ENCODE data around the gene SPRTN.
"Not testable (repeated sequence)": the region's sequence is repeated elsewhere in the genome, so short reads cannot be mapped to it uniquely, and the experiment has no call there.

The SPRTN gene

DNA sequence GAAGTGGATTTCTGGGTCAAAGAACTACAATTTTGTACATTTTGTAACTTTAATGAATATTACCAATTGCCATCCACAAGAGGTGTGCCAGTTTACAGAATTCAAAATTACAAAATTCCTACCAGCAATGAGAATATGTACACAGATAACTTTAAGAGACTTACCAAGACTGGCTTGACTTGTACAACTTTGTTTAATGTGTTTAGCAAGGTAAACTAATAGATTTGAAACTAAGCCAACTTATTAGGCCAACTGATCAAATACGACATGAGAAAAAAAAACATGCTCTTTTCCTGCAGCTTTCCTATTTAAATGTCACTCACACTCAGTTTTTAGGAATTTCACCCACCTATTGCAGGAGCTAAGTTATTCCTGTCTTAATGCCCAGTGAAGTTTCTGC is 11.8 kb upstream of the SPRTN start:
- DNase-seq (ENCODE audit: insufficient read length, low spot score) (no peak), FAIRE-seq (no peak)
- TF ChIP-seq POLR2A (IDR thresholded peaks at IDR 0.05; ENCODE audit: low read depth, low read length) = no peak

DNA sequence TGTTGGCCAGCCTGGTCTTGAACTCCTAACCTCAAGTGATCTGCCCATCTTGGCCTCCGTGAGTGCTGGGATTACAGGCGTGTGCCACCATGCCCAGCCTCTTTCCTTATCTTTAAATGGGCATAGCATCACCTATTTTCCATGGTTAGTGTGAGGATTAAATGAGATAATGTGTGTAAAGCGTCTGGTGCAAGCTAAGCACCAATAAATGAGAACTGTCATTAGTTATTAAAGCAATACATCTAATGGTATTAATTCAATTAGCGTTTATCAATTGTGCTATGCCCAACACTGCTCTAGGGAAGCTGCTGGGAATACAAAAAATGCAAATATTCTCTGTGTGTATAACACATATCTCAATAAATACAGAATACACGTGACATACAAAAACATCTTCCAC is 10.5 kb upstream of the SPRTN start:
- no peak for FAIRE-seq
- no peak for DNase-seq (ENCODE audit: insufficient read length, low spot score)
- no peak for TF ChIP-seq POLR2A (IDR thresholded peaks at IDR 0.05; ENCODE audit: low read depth, low read length)

DNA sequence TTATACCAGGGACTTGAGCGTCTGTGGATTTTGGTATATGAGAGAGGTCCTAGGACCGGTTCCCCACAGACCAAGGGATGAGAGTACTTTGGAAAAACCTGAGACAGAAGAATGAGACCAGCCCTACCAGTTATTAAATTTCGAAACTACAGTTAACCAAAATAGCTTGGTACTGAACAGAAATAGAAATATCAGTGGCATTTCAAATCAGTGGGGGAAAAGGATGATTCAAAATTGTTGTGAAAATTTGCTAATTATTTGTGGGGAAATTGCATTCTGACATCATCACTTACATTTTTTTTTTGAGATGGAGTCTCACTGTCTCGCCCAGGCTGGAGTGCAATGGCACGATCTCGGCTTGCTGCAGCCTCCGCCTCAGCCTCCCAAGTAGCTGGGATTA is 8.6 kb upstream of the SPRTN start:
- FAIRE-seq (no peak), DNase-seq (ENCODE audit: insufficient read length, low spot score) (no peak)
- no peak for TF ChIP-seq POLR2A (IDR thresholded peaks at IDR 0.05; ENCODE audit: low read depth, low read length)

DNA sequence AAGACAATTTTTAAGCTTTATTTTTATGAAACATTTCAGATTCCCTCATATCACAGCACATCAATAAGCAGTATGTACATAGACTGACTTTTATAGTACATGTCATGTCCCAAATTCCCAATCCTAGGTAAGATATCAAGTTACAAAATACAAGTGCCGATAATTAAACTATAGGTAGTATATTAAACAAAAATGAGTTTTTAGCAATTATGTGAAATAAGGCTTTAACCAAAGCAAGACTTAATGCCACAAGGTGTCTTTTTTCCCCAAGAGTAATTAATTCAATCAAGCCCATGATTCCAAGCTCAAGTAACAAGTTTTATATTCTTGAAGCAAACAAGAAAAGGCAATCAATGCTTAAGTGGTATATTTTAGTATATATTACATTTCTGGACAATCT is 5.3 kb upstream of the SPRTN start:
- FAIRE-seq (no peak), DNase-seq (ENCODE audit: insufficient read length, low spot score) (no peak)
- TF ChIP-seq POLR2A (IDR thresholded peaks at IDR 0.05; ENCODE audit: low read depth, low read length) = no peak

DNA sequence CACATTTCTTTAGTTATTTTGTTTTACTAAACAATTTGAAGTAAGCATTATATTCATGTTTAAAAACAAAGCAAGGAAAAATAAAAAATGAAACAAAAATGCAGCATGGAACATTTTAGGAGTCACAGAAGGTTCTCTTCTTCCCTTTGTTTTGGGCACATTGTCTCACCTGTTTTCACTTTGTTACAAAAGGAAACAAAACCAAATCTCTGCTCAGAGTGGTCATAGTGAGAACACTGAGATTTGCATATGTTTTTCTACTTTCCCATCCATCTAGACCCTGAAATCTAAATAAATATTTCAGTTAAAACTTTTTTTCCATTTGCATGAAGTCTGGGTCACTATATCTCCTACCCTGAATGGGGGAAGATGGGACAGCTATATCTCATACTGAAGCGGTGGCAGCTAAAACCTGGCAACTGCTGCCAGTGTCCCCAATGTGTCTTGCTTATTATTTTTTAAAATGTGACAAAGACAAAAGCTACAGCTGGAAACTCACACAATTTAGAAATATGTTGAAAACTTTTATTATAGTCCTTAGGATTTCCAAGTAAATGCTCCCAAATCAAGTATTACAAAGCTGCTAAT is 3.9 kb upstream of the SPRTN start:
- DNase-seq (ENCODE audit: insufficient read length, low spot score) = no peak
- no peak for TF ChIP-seq POLR2A (IDR thresholded peaks at IDR 0.05; ENCODE audit: low read depth, low read length)
- no peak for FAIRE-seq

DNA sequence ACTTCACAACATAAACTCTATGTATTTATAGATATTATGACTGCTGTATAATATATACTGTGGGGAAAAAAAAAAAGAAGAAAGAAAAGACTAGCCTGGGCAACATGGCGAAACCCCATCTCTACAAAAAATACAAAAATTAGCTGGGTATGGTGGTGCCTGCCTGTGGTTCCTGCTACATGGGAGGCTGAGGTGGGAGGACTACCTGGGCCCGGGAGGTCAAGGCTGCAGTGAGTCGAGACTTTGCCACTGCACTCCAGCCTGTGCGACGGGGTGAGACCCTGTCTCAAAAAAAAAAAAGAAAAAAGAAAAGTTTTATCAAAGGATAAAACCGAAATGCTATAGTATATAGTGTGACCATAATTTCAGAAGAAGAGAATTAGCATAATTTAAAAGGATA is 3.1 kb upstream of the SPRTN start:
- FAIRE-seq = no peak
- no peak for DNase-seq (ENCODE audit: insufficient read length, low spot score)
- TF ChIP-seq POLR2A (IDR thresholded peaks at IDR 0.05; ENCODE audit: low read depth, low read length) = no peak

DNA sequence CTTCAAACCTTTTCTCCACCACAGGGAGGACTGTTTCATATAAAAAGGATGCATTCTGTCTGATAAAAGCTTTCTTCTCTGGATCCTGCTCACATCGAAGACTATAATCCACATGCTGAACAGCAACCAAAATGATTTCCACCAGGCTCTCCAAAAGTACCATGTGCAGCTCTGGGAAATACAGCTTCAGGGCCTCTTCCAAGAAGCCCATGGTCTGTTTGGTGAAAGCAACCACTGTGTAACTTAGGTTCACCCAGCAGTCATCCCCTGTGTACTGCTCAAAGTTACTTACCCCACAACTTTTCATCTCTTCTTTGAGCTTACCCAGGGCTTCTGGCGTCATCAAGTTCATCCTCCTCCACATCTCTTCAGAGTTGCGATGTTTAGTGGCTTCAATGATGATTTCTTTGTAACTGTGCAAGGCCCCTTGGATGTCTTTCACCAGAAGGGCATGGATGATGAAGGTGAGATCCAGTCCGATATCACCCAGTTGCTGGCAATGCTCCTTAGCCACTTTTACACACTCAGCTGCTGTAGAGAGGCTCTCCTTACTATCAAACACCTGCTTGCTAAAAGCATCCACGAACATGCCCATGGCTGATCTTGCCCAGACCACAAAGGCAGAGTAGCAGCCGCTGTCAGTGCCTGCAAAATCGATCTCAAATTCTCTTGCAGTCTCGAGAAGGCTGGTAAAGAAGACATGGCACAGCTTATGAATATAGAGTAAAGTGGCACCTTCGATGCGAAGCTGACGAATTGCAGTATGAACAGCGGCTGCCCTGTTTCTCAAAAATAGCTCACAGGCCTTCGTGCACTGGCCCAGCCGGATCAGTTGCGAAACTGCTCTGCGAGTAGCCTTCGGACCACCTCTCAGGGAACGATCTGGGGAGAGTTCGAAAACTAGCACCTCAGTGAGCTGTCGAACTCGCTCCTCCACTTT is 2.2 kb upstream of the SPRTN start:
- no peak for FAIRE-seq
- DNase-seq (ENCODE audit: insufficient read length, low spot score) = no peak
- TF ChIP-seq POLR2A (IDR thresholded peaks at IDR 0.05; ENCODE audit: low read depth, low read length) = no peak

DNA sequence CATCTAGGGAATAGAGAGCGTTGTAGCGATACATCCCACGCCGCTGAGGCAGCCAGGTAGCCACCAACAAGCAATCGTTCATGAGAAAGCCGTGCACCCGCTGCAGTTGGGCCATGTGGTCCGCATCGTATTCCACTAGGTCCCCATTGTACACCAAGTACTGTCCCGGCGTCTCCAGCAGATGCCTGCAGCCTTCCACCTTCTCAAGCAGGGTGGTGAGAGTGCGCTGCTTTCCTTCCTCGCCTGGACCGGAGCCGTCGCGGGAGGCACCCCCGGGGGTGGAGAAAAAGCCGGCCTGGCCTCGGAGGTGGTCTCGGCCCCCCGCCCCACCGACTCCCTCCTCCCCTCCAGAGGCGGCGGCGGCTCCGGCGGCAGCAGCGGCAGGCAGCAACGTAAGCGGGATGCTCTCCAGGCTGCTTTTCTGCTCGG is 1.0 kb upstream of the SPRTN start:
- DNase-seq (ENCODE audit: insufficient read length, low spot score) (no peak), FAIRE-seq (no peak)
- no peak for TF ChIP-seq POLR2A (IDR thresholded peaks at IDR 0.05; ENCODE audit: low read depth, low read length)

DNA sequence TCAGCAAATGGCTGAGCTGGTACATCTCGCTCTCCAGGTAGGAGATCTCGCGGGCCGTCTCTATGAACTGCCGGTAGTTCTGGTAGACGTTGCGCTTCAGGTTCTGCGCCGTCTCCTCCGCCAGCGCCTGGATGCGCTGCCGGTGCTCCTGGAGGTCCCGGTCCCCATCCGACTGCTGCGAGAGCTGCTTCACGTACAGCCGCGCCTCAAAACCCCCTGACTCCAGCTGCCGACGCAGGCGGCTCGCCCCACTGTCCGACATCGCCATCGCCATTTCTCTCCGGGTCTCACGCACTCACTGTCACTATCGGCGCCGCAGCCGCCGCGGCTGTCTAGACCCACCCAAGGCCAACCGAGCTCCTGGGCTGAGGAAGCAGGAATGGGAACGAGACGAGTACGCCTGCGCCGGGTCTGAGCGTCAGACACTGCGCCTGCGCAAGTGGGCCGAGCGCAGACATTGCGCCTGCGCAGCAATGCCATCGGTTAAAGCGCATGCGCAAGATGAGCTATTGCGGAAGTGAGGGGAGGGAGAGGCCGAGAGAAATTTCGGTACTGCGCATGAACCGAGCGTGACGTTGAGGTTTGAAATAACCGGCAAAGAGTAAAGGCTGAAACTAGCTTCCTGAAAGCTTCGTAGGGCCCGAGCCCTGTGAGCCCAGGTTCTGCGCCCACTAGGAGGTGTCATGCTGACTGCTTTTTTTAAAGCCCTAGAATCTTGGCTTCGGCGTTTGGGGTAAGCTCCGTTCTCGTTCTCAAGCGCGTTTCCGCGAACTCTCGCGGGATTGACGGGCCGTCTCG is 422 bp upstream of the SPRTN start, which contains the start of gene EXOC8:
Gene EXOC8, minus strand, starts transcription at position 381 of the 798 bp plus-strand sequence. Its CDS starts 107 bp downstream, at position 274.
- TF ChIP-seq POLR2A (IDR thresholded peaks at IDR 0.05; ENCODE audit: low read depth, low read length) = peak; percentile 98
- FAIRE-seq = peak; percentile 55
- peak; percentile 92 for DNase-seq (ENCODE audit: insufficient read length, low spot score)

DNA sequence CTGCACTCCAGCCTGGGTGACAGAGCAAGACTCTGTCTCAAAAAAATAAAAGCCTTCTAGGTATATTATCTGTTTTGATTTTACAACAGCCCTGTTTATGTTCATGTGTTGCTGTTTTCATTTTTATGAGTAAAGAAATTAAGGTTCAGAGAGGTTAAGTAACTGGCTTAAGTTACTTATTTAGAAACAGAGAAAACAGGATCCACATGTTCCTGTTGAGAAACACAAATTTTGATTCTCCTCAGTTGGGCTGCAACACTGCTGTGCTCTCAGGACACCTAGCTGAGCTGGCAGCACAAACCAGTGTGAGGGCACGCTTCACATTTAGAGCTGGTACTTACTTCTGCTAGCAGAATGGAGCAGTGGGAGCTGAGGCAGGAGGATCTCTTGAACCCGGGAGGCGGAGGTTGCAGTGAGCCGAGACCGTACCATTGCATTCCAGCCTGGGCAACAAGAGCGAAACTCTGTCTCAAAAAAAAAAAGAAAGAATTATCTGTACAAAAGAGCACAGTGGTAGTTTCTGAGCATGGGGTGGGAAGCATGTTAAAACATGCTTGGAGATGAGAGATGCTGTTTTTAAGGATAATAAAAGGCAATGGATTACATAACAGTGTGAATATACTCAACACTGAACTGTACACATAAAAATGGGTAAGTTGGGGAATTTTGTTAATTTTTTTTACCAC is 2.4 kb downstream of the SPRTN start:
- TF ChIP-seq POLR2A (IDR thresholded peaks at IDR 0.05; ENCODE audit: low read depth, low read length) = no peak
- FAIRE-seq = no peak
- DNase-seq (ENCODE audit: insufficient read length, low spot score) = no peak

DNA sequence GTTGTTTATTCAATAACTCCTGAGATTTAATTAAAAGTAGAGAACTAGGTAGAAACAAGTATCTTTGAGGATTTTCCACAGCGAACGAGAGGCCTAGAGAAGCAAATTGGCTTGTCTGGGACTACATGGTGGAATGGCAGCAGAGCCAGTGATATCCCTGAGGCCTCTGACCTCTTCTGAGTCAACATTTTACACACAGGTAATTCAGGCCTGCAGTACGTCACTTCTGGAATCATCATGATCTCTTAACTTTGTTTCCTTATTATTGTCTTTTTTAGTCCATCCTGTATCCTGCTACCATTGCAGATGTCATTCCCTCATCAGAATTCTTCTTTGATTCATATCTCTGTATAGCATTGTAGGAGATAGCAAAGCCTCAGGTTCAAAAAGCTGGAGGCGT is 9.9 kb downstream of the SPRTN start:
- no peak for TF ChIP-seq POLR2A (IDR thresholded peaks at IDR 0.05; ENCODE audit: low read depth, low read length)
- no peak for DNase-seq (ENCODE audit: insufficient read length, low spot score)
- no peak for FAIRE-seq

DNA sequence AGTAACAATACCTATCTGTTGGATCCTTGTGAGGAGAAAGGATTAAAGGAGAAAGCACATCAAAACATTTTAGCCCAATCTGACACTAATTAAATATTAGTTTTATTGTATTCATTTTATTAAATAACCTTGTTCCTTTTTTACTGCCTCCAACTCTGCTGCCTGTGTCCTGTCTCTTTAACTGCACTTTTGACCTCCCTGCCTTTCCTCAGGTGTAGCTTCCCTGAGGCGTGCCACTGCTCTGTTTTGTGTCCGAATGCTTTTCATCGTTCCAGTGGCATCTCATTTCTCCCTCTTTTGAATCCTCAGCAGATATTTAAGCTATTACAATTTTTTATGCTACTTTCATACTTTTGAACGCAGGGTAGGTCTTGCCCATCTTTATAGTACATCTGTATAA is 10.3 kb downstream of the SPRTN start:
- no peak for DNase-seq (ENCODE audit: insufficient read length, low spot score)
- no peak for TF ChIP-seq POLR2A (IDR thresholded peaks at IDR 0.05; ENCODE audit: low read depth, low read length)
- no peak for FAIRE-seq

DNA sequence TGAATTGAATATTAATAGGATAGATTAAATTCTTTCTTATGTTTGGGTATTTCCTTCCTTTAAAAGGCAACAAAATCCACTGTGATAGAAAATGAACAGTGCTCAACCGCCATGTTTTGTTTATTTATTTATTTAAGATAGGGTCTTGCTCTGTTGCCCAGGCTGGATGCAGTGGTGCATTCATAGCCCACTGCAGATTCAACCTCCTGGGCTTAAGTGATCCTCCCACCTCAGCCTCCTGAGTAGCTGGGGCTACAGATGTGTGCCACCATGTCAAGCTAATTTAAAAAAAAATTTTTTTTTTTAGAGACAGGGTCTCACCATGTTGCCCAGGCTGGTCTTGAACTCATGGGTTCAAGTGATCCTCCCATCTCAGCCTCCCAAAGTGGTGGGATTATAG is 10.8 kb downstream of the SPRTN start:
- not testable (repeated sequence) for DNase-seq (ENCODE audit: insufficient read length, low spot score); FAIRE-seq

DNA sequence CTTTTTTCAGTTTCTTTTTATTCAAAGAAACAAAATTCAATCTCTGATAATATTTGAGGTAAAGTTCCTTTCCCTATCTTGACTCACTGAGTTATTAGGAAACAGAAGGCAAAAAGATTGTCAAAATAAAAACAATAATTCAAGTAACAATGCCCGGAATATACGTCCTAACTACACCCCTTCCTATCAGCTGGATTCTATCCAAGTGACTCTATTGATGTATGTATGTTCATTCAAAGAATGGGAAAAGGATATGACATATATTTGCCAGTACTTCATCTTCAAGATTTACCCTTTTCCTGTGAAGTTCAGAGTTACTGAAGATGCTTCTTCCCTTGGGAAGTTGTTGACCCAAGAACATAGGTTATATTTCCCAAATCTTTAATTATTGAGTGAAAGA is 13.7 kb downstream of the SPRTN start:
- FAIRE-seq (no peak), DNase-seq (ENCODE audit: insufficient read length, low spot score) (no peak)
- no peak for TF ChIP-seq POLR2A (IDR thresholded peaks at IDR 0.05; ENCODE audit: low read depth, low read length)

All from H54 (cell line).